Measurements from ENCODE around the gene GATAD2B.

Gene GATAD2B

GRCh38 chr1:153764310-153764709 lies 158.5 kb downstream of the GATAD2B start:
- Histone ChIP-seq H3K4me3 (ENCODE audit: insufficient read depth, low read depth, low read length) (no peak overlapping the region), H3K27ac (ENCODE audit: insufficient read depth, low read depth, low read length, poor library complexity, severe bottlenecking) (no peak overlapping the region), H3K36me3 (ENCODE audit: control insufficient read depth, insufficient read depth, low read length) (peaks cover 41% of the 10 kb centered on the region), H3K27me3 (ENCODE audit: control insufficient read depth, insufficient read depth, low read length, poor library complexity, severe bottlenecking) (no peaks in the 10 kb centered on the region), H3K9me3 (ENCODE audit: control insufficient read depth, low read length) (no peaks in the 10 kb centered on the region), H3K4me1 (ENCODE audit: control insufficient read depth, insufficient read depth, low read length) (no peaks in the 10 kb centered on the region)
- WGBS, 2 experiments: 93 to 96% methylated on average over 5 of the region's 5 CpGs

GRCh38 chr1:153763365-153764225 lies 159.2 kb downstream of the GATAD2B start:
- Histone ChIP-seq H3K27ac (ENCODE audit: insufficient read depth, low read depth, low read length, poor library complexity, severe bottlenecking) (no peak overlapping the region), H3K27me3 (ENCODE audit: control insufficient read depth, insufficient read depth, low read length, poor library complexity, severe bottlenecking) (no peaks in the 10 kb centered on the region), H3K9me3 (ENCODE audit: control insufficient read depth, low read length) (no peaks in the 10 kb centered on the region), H3K36me3 (ENCODE audit: control insufficient read depth, insufficient read depth, low read length) (peaks cover 35% of the 10 kb centered on the region), H3K4me3 (ENCODE audit: insufficient read depth, low read depth, low read length) (no peak overlapping the region), H3K4me1 (ENCODE audit: control insufficient read depth, insufficient read depth, low read length) (no peaks in the 10 kb centered on the region)
- WGBS, 2 experiments: 89 to 95% methylated on average over 7 of the region's 7 CpGs

GRCh38 chr1:153760440-153760839 lies 162.3 kb downstream of the GATAD2B start:
- no peaks in the 10 kb centered on the region for H3K27me3 ChIP-seq (ENCODE audit: control insufficient read depth, insufficient read depth, low read length, poor library complexity, severe bottlenecking)
- H3K27ac ChIP-seq (ENCODE audit: insufficient read depth, low read depth, low read length, poor library complexity, severe bottlenecking): no peak overlapping the region
- WGBS, 2 experiments: 94 to 95% methylated on average over 4 of the region's 4 CpGs
- no peak overlapping the region for H3K4me3 ChIP-seq (ENCODE audit: insufficient read depth, low read depth, low read length)
- peaks cover 25% of the 10 kb centered on the region for H3K36me3 ChIP-seq (ENCODE audit: control insufficient read depth, insufficient read depth, low read length)
- no peaks in the 10 kb centered on the region for H3K4me1 ChIP-seq (ENCODE audit: control insufficient read depth, insufficient read depth, low read length)
- no peaks in the 10 kb centered on the region for H3K9me3 ChIP-seq (ENCODE audit: control insufficient read depth, low read length)
